SK-N-SH (cell line): ENCODE data around the gene PMEPA1. TPM values are rescaled to one million over a fixed set of nuclear protein-coding genes. Genes with fewer than 3 reads are reported as not detected.

Experiments
- CTCF ChIA-PET: fragments of 300-600, 350-600 bp; formaldehyde crosslinking; extraction: SDS; loops from one replicate; lab custom pipeline; 2021; lab: Yijun Ruan, JAX
- POLR2A ChIA-PET: fragments of 350-600 bp; sonication (Branson Sonifier 250); formaldehyde crosslinking; extraction: SDS; loops from one replicate; lab custom pipeline; 2020; ENCODE audit warnings: antibody characterized with exemption, inconsistent platforms; lab: Yijun Ruan, JAX
- DNase-seq: peaks from one replicate; pipeline ENCODE4 v3.0.0; 2012
- H2AFZ ChIP-seq: fragments of 200-600 bp; sonication (generic); 2 replicates; pipeline ENCODE4 v1.8.1; 2016; ENCODE audit warnings: antibody characterized with exemption, mild to moderate bottlenecking, low read depth
- H3F3A ChIP-seq: fragments of 200-600 bp; sonication (generic); replicated peaks from 2 replicates; pipeline ENCODE3; 2016; ENCODE audit warnings: antibody characterized with exemption, mild to moderate bottlenecking; ENCODE audit not compliant: insufficient read depth
- H3K27ac ChIP-seq, 2 experiments: fragments of 200-500 bp in 1 of 2; fragments of 200-600 bp in 1 of 2; sonication (Bioruptor generic) in 1 of 2; sonication (generic), shearing (Covaris generic) in 1 of 2; 2 replicates each; pipeline versions ENCODE4 v1.5.1 to v1.6.1; 2014 to 2016; ENCODE audit warnings: low read depth in 2 of 2, inconsistent platforms in 1 of 2, low read length in 1 of 2, mild to moderate bottlenecking in 1 of 2, mixed read lengths in 1 of 2
- H3K27me3 ChIP-seq: fragments of 200-600 bp; sonication (generic), shearing (Covaris generic); 2 replicates; pipeline ENCODE4 v1.6.1; 2016; ENCODE audit warnings: mixed run types; ENCODE audit not compliant: insufficient read depth
- H3K36me3 ChIP-seq, 2 experiments: fragments of 200-500 bp in 1 of 2; fragments of 200-600 bp in 1 of 2; sonication (Bioruptor generic) in 1 of 2; sonication (generic) in 1 of 2; replicated peaks in 1 of 2; 2 replicates each; pipeline versions ENCODE3 to v1.5.1; 2014 to 2016; ENCODE audit warnings: low read length in 1 of 2, mild to moderate bottlenecking in 1 of 2; ENCODE audit not compliant: insufficient read depth in 2 of 2, control insufficient read depth in 1 of 2
- H3K4me1 ChIP-seq, 2 experiments: fragments of 200-500 bp in 1 of 2; fragments of 200-600 bp in 1 of 2; sonication (Bioruptor generic) in 1 of 2; sonication (generic), shearing (Covaris generic) in 1 of 2; 2 replicates each; pipeline versions ENCODE4 v1.5.1 to v1.6.1; 2014 to 2016; ENCODE audit warnings: low read depth in 1 of 2, low read length in 1 of 2, mixed run types in 1 of 2; ENCODE audit not compliant: insufficient read depth in 2 of 2, control insufficient read depth in 1 of 2
- H3K4me2 ChIP-seq: fragments of 200-600 bp; sonication (generic), shearing (Covaris generic); 2 replicates; pipeline ENCODE4 v1.6.1; 2017; ENCODE audit warnings: mixed run types
- H3K4me3 ChIP-seq, 2 experiments: fragments of 200-500 bp in 1 of 2; fragments of 200-600 bp in 1 of 2; sonication (Bioruptor generic) in 1 of 2; sonication (generic), shearing (Covaris generic) in 1 of 2; 2 replicates each; pipeline versions ENCODE4 v1.5.1 to v1.8.1; 2014 to 2016; ENCODE audit warnings: low read depth in 2 of 2, inconsistent platforms in 1 of 2, low read length in 1 of 2, mild to moderate bottlenecking in 1 of 2, mixed read lengths in 1 of 2, moderate library complexity in 1 of 2
- H3K79me2 ChIP-seq: fragments of 200-600 bp; sonication (generic); 2 replicates; pipeline ENCODE4 v1.8.1; 2017; ENCODE audit warnings: mild to moderate bottlenecking; ENCODE audit not compliant: insufficient read depth
- H3K9ac ChIP-seq: fragments of 200-600 bp; sonication (generic); 2 replicates; pipeline ENCODE4 v1.6.1; 2017; ENCODE audit warnings: mixed run types
- H3K9me2 ChIP-seq: fragments of 200-600 bp; sonication (generic); 2 replicates; pipeline ENCODE4 v1.6.1; 2017; ENCODE audit warnings: mixed run types
- H3K9me3 ChIP-seq: fragments of 200-600 bp; sonication (generic); 2 replicates; pipeline ENCODE4 v1.6.1; 2017; ENCODE audit warnings: mixed run types, mild to moderate bottlenecking, moderate library complexity
- H4K20me1 ChIP-seq: fragments of 200-600 bp; sonication (generic); 2 replicates; pipeline ENCODE4 v1.6.1; 2017; ENCODE audit warnings: mild to moderate bottlenecking, mixed run types; ENCODE audit not compliant: insufficient read depth
- CHD2 ChIP-seq: fragments of 150-350 bp; IDR thresholded peaks from 2 replicates; pipeline ENCODE4 v1.6.1; 2018; ENCODE audit warnings: low read length; ENCODE audit not compliant: partially characterized antibody
- EP300 ChIP-seq, 2 experiments: IDR thresholded peaks; 2 replicates each; pipeline versions ENCODE4 v1.4.0 to v1.6.1; 2012; ENCODE audit warnings: borderline replicate concordance in 1 of 2, low read depth in 1 of 2, low read length in 1 of 2
- FOXJ3 ChIP-seq: sonication (generic); formaldehyde crosslinking; IDR thresholded peaks from 2 replicates; pipeline ENCODE4 v1.5.1; 2020; ENCODE audit warnings: mild to moderate bottlenecking, missing genetic modification reagents
- GABPA ChIP-seq: IDR thresholded peaks from 2 replicates; pipeline ENCODE4 v1.4.0; 2012; ENCODE audit warnings: low read depth, mild to moderate bottlenecking
- GATA2 ChIP-seq: sonication (generic); formaldehyde crosslinking; IDR thresholded peaks from 2 replicates; pipeline ENCODE4 v1.5.0; 2020; ENCODE audit warnings: mild to moderate bottlenecking, missing genetic modification reagents
- JUND ChIP-seq: IDR thresholded peaks from 2 replicates; pipeline ENCODE4 v1.4.0; 2012
- MEF2A ChIP-seq: IDR thresholded peaks from 2 replicates; pipeline ENCODE4 v1.4.0; 2012; ENCODE audit warnings: low read depth, borderline replicate concordance
- MXI1 ChIP-seq: IDR thresholded peaks from 2 replicates; pipeline ENCODE4 v1.6.1; 2012; ENCODE audit warnings: mild to moderate bottlenecking, low read depth, low read length, improper control_type of control experiment
- NFIC ChIP-seq: IDR thresholded peaks from 2 replicates; pipeline ENCODE4 v1.4.0; 2012; ENCODE audit warnings: borderline replicate concordance
- PBX3 ChIP-seq: IDR thresholded peaks from 2 replicates; pipeline ENCODE4; 2012
- RCOR1 ChIP-seq: fragments of 150-350 bp; IDR thresholded peaks from 2 replicates; pipeline ENCODE4 v1.6.1; 2017; ENCODE audit warnings: antibody characterized with exemption, low read length
- REST ChIP-seq: IDR thresholded peaks from 2 replicates; pipeline ENCODE4 v1.6.1; 2012; ENCODE audit warnings: mild to moderate bottlenecking, low read depth, low read length, moderate library complexity
- RXRA ChIP-seq: IDR thresholded peaks from 2 replicates; pipeline ENCODE4 v1.4.0; 2012; ENCODE audit warnings: low read depth, mild to moderate bottlenecking, borderline replicate concordance
- SMC3 ChIP-seq: IDR thresholded peaks from 2 replicates; pipeline ENCODE4 v1.6.1; 2012; ENCODE audit warnings: low read depth, low read length, improper control_type of control experiment
- TEAD4 ChIP-seq: IDR thresholded peaks from 2 replicates; pipeline ENCODE4 v1.4.0; 2012; ENCODE audit warnings: mild to moderate bottlenecking, borderline replicate concordance; ENCODE audit not compliant: insufficient read depth
- USF1 ChIP-seq: IDR thresholded peaks from 2 replicates; pipeline ENCODE4 v1.4.0; 2012; ENCODE audit warnings: low read depth, borderline replicate concordance
- WGBS: methylation state at CpG from one replicate; pipeline ENCODE4 v1.1.6; 2017; ENCODE audit warnings: low lambda C conversion rate; 5-methylcytosine and 5-hydroxymethylcytosine counted together
- polyA plus RNA-seq, 3 experiments: library from polyadenylated mRNA; depleted of rRNA; stranded (reverse); fragments of >200 nt; gene quantifications; 2 replicates each; pipeline ENCODE4 v1.2.3, GENCODE V29; 2012

PMEPA1 gene
- polyA plus RNA-seq, 1 of the 3 experiments (the other 2 are of a cell fraction) = 7.1 TPM

- Histone ChIP-seq H4K20me1 (no peaks in the 10 kb centered on the region), H3K4me2 (no peak overlapping the region), H3K36me3 (no peaks in the 10 kb centered on the region), H3K9ac (no peak overlapping the region), H3K27me3 (no peaks in the 10 kb centered on the region; the same call in 1 of the 2 replicates), H3K79me2 (no peaks in the 10 kb centered on the region), H3K27ac (no peak overlapping the region), H3F3A (no peaks in the 10 kb centered on the region), H3K4me1 (peaks cover 0 to 5% of the 10 kb centered on the region in 2 experiments; a peak in 1 of 4 replicates), H3K9me3 (no peaks in the 10 kb centered on the region), H3K4me3 (no peak overlapping the region), H2AFZ (no peak overlapping the region), H3K9me2 (no peaks in the 10 kb centered on the region)
- TF ChIP-seq PBX3 (no peak), RCOR1 (no peak), TEAD4 (no peak), NFIC (no peak), MEF2A (no peak), EP300 (IDR thresholded peaks at IDR 0.05; ENCODE audit: borderline replicate concordance in 1 of 2, low read depth in 1 of 2, low read length in 1 of 2) (no peak), REST (no peak), GABPA (no peak), USF1 (no peak), CHD2 (no peak), GATA2 (CRISPR knock-in tag) (no peak), MXI1 (no peak), RXRA (no peak), JUND (no peak), FOXJ3 (CRISPR knock-in tag) (no peak), SMC3 (no peak)
- ChIA-PET CTCF (interaction anchor here (0.9 to 5.9 kb wide), 18 partner anchors 8 to 588 kb away, joined by 3 to 82 read pairs (median 7); no protein-coding TSS in a partner anchor), POLR2A (no interaction called here)
- no peak for DNase-seq
- WGBS = 80% methylated on average over 11 of the region's 16 CpGs
Observed at GRCh38 chr20:57621421-57622200, 88.2 kb downstream of the PMEPA1 start.
